AG09309 (cell line): ENCODE results near the gene NINL.

ENCODE experiments used
- DNase-seq: peaks from one replicate; pipeline ENCODE4 v3.0.0-alpha.2; 2010; ENCODE audit warnings: low read depth
- H3K4me3 ChIP-seq: 2 replicates; pipeline ENCODE4 v1.5.1; 2011; ENCODE audit warnings: mild to moderate bottlenecking, low read depth, low read length, moderate library complexity; ENCODE audit not compliant: control insufficient read depth
- CTCF ChIP-seq: IDR thresholded peaks from 2 replicates; pipeline ENCODE4 v1.5.1; 2011; ENCODE audit warnings: mild to moderate bottlenecking, low read depth, low read length, inconsistent platforms; ENCODE audit not compliant: insufficient read depth, control insufficient read depth; ENCODE audit errors: missing control alignments

NINL gene

GRCh38 chr20:25454153-25454900, 131.0 kb downstream of the NINL start:
- no peak for TF ChIP-seq CTCF
- no peak for DNase-seq
- H3K4me3 ChIP-seq: no peak overlapping the region

DNA sequence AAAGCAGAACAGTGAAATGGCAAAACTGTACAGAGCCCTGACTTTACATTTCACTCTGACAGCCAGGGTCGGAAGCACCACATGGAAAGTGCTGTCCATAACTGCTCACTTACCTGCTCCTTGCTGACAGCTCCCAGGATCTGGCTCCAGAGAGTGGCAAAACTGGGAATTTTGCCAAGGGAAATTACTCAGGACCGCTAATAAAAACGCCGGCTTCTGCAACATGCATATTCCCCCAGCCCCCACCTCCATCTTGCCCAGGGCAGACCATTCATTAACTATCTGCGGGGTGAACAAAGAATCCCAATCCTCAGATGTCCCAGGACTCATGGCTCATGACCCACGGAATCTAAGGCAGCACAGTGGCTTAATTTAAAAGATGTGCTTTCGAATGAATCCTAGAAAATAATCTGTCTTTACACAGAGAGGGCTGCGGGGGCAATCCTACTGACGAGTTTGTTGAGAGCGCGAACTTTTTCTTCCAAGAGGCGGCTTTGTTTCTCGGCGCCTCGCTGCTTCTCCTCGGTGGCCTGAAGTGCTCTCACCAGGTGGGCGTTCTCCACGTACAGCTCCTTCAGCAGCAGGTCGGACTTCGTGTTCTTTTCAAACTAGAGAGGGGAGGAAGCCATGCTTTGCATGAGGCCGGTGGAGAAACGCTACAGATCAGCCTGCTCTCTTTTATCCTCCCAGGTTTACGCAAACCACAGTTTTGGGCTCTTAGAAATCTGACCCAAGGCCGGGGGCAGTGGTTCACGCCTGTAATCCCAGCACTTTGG, 132.1 kb downstream of the NINL start:
- H3K4me3 ChIP-seq: no peak overlapping the region
- DNase-seq: no peak
- TF ChIP-seq CTCF: no peak

DNA sequence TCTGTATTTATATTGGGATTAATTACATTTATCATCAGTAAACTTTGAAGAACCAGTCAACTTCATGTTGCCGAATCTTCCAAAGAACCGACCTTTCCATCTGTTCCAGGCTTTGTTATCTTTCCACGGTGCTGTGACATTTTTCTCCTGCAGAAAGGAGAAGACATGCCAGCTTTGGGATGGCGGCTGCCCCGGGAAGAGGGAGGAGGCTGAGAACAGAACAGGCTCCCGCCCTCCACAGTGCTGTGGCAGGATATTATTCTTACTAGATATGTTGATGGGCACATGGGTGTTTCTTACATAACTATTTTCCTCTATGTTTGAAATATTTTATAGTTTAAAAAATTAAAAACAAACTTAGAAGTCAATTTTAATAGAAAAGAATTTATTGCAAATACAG, 133.0 kb downstream of the NINL start:
- no peak for TF ChIP-seq CTCF
- H3K4me3 ChIP-seq: no peak overlapping the region
- DNase-seq: no peak

- DNase-seq: no peak
- no peak for TF ChIP-seq CTCF
- no peak overlapping the region for H3K4me3 ChIP-seq
These were observed 137.7 kb downstream of the NINL start for GRCh38 chr20:25447671-25448070.

DNA sequence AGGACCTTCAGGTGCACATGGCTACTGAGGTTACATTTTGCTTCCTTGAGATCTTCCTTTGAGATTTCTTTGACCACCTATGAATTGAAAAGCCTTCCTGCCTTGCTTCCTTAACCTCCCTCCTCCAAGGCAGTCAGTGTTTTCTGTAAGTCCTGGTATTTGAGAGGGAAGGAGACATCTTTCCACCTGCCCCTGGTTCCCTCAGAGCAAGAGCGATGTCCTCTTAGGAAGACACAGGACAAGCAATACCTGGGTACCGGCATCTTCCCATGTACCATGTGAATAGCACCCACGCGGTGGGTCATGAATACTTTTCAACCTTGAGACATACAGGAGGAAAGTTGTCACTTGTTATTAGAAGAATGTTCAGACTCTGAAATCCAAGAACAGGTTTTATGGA, 140.8 kb downstream of the NINL start:
- H3K4me3 ChIP-seq: no peak overlapping the region
- TF ChIP-seq CTCF: no peak

GRCh38 chr20:25439328-25439727, 146.0 kb downstream of the NINL start:
- no peak for DNase-seq
- no peak overlapping the region for H3K4me3 ChIP-seq
- no peak for TF ChIP-seq CTCF

More for the DNA sequence above, 140.8 kb downstream of the NINL start:
- no peak for DNase-seq
